Transverse colon (tissue), 4 donors: ENCODE measurements around the gene LILRA1. TPM values are rescaled to one million over a fixed set of nuclear protein-coding genes. Genes with fewer than 3 reads are reported as not detected.
"Not testable (repeated sequence)": the region's sequence is repeated elsewhere in the genome, so short reads cannot be mapped to it uniquely, and the experiment has no call there.

ENCODE experiments used
- DNase-seq: peaks from one replicate; pipeline ENCODE4 v3.0.0-alpha.2; 2019
- H3K27ac ChIP-seq, 4 donors: fragments of 200-600 bp; sonication (generic); 2 replicates each; pipeline ENCODE4 v1.5.1; 2016 to 2018; ENCODE audit warnings: inconsistent platforms in 4 of 4
- H3K27me3 ChIP-seq: fragments of 200-600 bp; sonication (generic); 2 replicates; pipeline ENCODE4 v1.5.1; 2017; ENCODE audit warnings: inconsistent platforms
- H3K36me3 ChIP-seq, 4 donors: fragments of 200-600 bp; sonication (generic); 2 replicates each; pipeline ENCODE4 v1.5.1; 2017 to 2019; ENCODE audit warnings: inconsistent platforms in 4 of 4
- H3K4me1 ChIP-seq, 4 donors: fragments of 200-600 bp; sonication (generic); 2 replicates each; pipeline ENCODE4 v1.5.1; 2017 to 2020; ENCODE audit warnings: inconsistent platforms in 4 of 4
- H3K4me3 ChIP-seq, 4 donors: fragments of 200-600 bp; sonication (generic); 1 replicate in 1 of 4; 2 replicates in 3 of 4; pipeline versions ENCODE4 v1.5.1 to v1.6.1; 2017 to 2019; ENCODE audit warnings: inconsistent platforms in 4 of 4
- H3K9me3 ChIP-seq, 2 donors: fragments of 200-600 bp; sonication (generic); 2 replicates each; pipeline ENCODE4 v1.5.1; 2017 to 2019; ENCODE audit warnings: inconsistent platforms in 2 of 2
- CTCF ChIP-seq, 5 experiments: fragments of 200-600 bp in 3 of 5; fragments of 450-650 bp in 2 of 5; sonication (generic) in 3 of 5; IDR thresholded peaks; 1 replicate in 2 of 5; 2 replicates in 3 of 5; pipeline ENCODE4 v1.5.1; 2016 to 2017; ENCODE audit warnings: antibody characterized with exemption in 5 of 5, inconsistent platforms in 3 of 5, mild to moderate bottlenecking in 2 of 5, moderate library complexity in 1 of 5
- EP300 ChIP-seq: sonication (generic); formaldehyde crosslinking; IDR thresholded peaks from one replicate; pipeline ENCODE4 v1.6.1; 2017; ENCODE audit warnings: antibody characterized with exemption, low read depth
- POLR2A ChIP-seq: fragments of 450-650 bp; IDR thresholded peaks from one replicate; pipeline ENCODE4 v1.6.1; 2016; ENCODE audit warnings: antibody characterized with exemption, mild to moderate bottlenecking, moderate library complexity
- POLR2AphosphoS5 ChIP-seq, 3 donors: sonication (generic); formaldehyde crosslinking; IDR thresholded peaks; one replicate each; pipeline ENCODE4 v1.6.1; 2016; ENCODE audit warnings: antibody characterized with exemption in 3 of 3
- WGBS, 2 donors: methylation state at CpG; one replicate each; pipeline ENCODE4 v1.1.5; 2018; ENCODE audit warnings: low coverage in 1 of 2; 5-methylcytosine and 5-hydroxymethylcytosine counted together
- in situ Hi-C, 4 donors: fragments of 200-750 bp; cut with MboI; loops; one replicate each; pipeline versions ENCODE4 v1.15.0 to v1.15.1; 2017; ENCODE audit warnings: low sequenced_read_pairs in 3 of 4, low pct_ligation_motif_present in 1 of 4, low pct_unique_long_range_greater_than_20kb in 1 of 4
- intact Hi-C: fragments of 100-400 bp; cut with DNase I; formaldehyde crosslinking; loops from one replicate; pipeline ENCODE4 v1.15.1; 2023; ENCODE audit warnings: low total_unique reads
- total RNA-seq, 4 donors: library from RNA; depleted of rRNA; stranded (reverse); fragments of >200 nt; gene quantifications; one replicate each; pipeline ENCODE4 v1.1.0, GENCODE V29; 2016

The LILRA1 gene
- 1 to 10 TPM in 1 of 4 donors, under 1 TPM in 2, not detected in 1; 0.16 to 4.5 (median 0.27) TPM for total RNA-seq

- H3K27me3 ChIP-seq, H3K9me3 ChIP-seq, H3K27ac ChIP-seq, H3K36me3 ChIP-seq, intact Hi-C loops, H3K4me3 ChIP-seq, in situ Hi-C loops, H3K4me1 ChIP-seq, DNase-seq: not testable (repeated sequence)
- whole genome bisulfite sequencing, 2 donors = 58 to 75% methylated on average over 2 to 6 of the region's 6 CpGs
These were observed at the start of gene LILRA1 for GRCh38 chr19:54593445-54593844. Gene LILRA1 (plus strand): TSS chr19:54593632. CDS start chr19:54594245, 613 bp downstream.

GRCh38 chr19:54548806-54549205, 44.6 kb upstream of the LILRA1 start:
- no peak for DNase-seq
- intact Hi-C loops = no loop called here
- H3K9me3 ChIP-seq = no peaks in the 10 kb centered on the region
- H3K4me1 ChIP-seq = no peaks in the 10 kb centered on the region
- H3K4me3 ChIP-seq = no peak overlapping the region
- H3K27ac ChIP-seq = no peak overlapping the region
- in situ Hi-C loops = no loop called here
- WGBS, 2 donors = 84% methylated on average over 15 of the region's 16 CpGs; no CpG with 5 or more reads in 1 of the 2 donors
- no peaks in the 10 kb centered on the region for H3K27me3 ChIP-seq
- no peak for TF ChIP-seq POLR2AphosphoS5 (IDR thresholded peaks at IDR 0.05)
- TF ChIP-seq CTCF (IDR thresholded peaks at IDR 0.05) = no peak
- TF ChIP-seq EP300 = no peak
- TF ChIP-seq POLR2A = no peak
- no peaks in the 10 kb centered on the region for H3K36me3 ChIP-seq

GRCh38 chr19:54549224-54549623, 44.2 kb upstream of the LILRA1 start:
- Histone ChIP-seq H3K27me3 (no peaks in the 10 kb centered on the region), H3K27ac (no peak overlapping the region), H3K4me1 (no peaks in the 10 kb centered on the region), H3K36me3 (no peaks in the 10 kb centered on the region), H3K4me3 (no peak overlapping the region), H3K9me3 (no peaks in the 10 kb centered on the region)
- no peak for TF ChIP-seq POLR2AphosphoS5 (IDR thresholded peaks at IDR 0.05)
- DNase-seq = no peak
- intact Hi-C loops = no loop called here
- in situ Hi-C loops = no loop called here
- WGBS, 2 donors = 87% methylated on average over 13 of the region's 14 CpGs; no CpG with 5 or more reads in 1 of the 2 donors

GRCh38 chr19:54551293-54551692, 42.1 kb upstream of the LILRA1 start:
- intact Hi-C loops (no loop called here), in situ Hi-C loops (no loop called here)
- 68 to 80% methylated on average over 6 of the region's 6 CpGs for WGBS, 2 donors
- DNase-seq = no peak
- Histone ChIP-seq H3K4me3 (no peak overlapping the region), H3K27me3 (peaks cover 3% of the 10 kb centered on the region), H3K27ac (no peak overlapping the region), H3K9me3 (no peaks in the 10 kb centered on the region), H3K4me1 (no peaks in the 10 kb centered on the region), H3K36me3 (no peaks in the 10 kb centered on the region)
- TF ChIP-seq POLR2AphosphoS5 (IDR thresholded peaks at IDR 0.05) (no peak), EP300 (no peak), CTCF (IDR thresholded peaks at IDR 0.05) (no peak), POLR2A (no peak)

- no peak overlapping the region for H3K27ac ChIP-seq
- intact Hi-C loops = no loop called here
- H3K27me3 ChIP-seq = peaks cover 3% of the 10 kb centered on the region
- TF ChIP-seq POLR2A = no peak
- no peak for TF ChIP-seq POLR2AphosphoS5 (IDR thresholded peaks at IDR 0.05)
- TF ChIP-seq EP300 = no peak
- no peak for TF ChIP-seq CTCF (IDR thresholded peaks at IDR 0.05)
- 75 to 78% methylated on average over 10 to 22 of the region's 22 CpGs for WGBS, 2 donors
- peak; percentile 21 for DNase-seq
- H3K4me1 ChIP-seq = no peaks in the 10 kb centered on the region
- H3K9me3 ChIP-seq = no peaks in the 10 kb centered on the region
- in situ Hi-C loops = no loop called here
- H3K36me3 ChIP-seq = no peaks in the 10 kb centered on the region
- no peak overlapping the region for H3K4me3 ChIP-seq
These were observed 41.2 kb upstream of the LILRA1 start for GRCh38 chr19:54551950-54552912.
